ENCODE data around the gene ING2.
"Not testable (repeated sequence)": the region's sequence is repeated elsewhere in the genome, so short reads cannot be mapped to it uniquely, and the experiment has no call there.

The ING2 gene

GRCh38 chr4:183550345-183551093, 45.7 kb downstream of the ING2 start:
- DNase-seq, result no peak

GRCh38 chr4:183552274-183553146, 47.7 kb downstream of the ING2 start:
- DNase-seq, result no peak

DNA sequence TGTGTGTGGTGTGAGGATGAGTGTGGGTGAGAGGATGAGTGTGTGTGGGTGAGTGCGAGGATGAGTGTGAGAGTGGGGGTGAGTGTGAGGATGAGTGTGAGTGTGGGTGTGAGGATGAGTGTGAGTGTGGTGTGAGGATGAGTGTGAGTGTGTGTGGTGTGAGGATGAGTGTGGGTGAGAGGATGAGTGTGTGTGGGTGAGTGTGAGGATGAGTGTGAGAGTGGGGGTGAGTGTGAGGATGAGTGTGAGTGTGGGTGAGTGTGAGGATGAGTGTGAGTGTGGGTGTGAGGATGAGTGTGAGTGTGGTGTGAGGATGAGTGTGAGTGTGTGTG, 48.3 kb downstream of the ING2 start:
- not testable (repeated sequence) for DNase-seq

- no peak for DNase-seq
Observed at GRCh38 chr4:183553601-183554345, 48.9 kb downstream of the ING2 start.

GRCh38 chr4:183554346-183554686, 49.5 kb downstream of the ING2 start:
- DNase-seq, result no peak

DNA sequence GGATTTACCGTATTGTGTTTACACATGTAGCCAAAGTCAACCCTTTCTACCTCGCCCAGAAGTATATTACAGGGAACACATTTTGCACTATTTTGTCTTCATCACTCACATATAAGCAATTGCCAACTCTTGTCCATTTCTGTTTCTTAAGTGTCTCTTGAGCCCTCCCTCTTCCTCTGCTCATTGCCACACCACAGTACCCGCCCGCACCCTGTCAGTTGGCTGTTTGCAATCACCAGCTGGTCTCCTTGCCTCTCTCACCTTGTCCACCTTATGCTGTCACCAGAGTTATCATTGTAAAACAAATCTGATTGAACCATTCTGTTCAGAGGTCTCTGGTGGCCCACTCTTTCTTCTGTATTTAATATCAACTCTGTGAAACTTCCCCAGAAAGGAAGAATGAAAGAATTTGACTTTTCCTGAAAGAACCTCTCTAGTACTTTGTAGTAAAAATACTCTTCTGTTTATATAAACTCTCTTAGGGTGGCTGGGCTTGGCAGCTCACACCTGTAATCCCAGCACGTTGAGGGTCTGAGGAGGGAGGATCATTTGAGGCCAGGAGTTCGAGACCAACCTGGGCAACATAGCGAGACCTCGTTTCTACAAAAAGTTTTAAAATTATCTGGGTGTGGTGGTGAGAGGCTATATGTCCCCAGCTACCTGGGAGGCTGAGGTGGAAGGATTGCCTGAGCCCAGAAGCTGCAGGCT, 50.2 kb downstream of the ING2 start:
- no peak for DNase-seq

- no peak for DNase-seq
Observed at GRCh38 chr4:183556947-183557346, 52.1 kb downstream of the ING2 start.

GRCh38 chr4:183557611-183558010, 52.8 kb downstream of the ING2 start:
- DNase-seq, result no peak

GRCh38 chr4:183558873-183559272, 54.0 kb downstream of the ING2 start:
- no peak for DNase-seq

DNA sequence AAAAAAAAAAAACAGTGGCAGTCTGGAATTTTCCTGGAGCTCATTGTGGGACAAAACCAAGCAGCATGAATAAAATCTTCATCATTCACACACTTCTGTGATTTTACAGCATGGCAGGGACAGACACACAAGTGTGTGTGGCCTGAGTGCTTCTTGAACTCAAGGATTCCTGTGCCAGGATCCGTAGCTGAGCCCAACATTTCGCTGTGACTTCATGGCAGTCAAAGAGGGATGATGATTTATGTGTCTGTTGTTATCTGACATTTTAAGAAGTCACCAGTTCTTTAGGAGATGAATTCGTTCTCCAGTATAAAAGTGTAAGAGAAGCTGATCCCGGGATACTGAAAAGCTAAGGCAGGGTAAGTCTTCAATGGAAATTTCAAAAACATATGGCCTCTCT, 57.0 kb downstream of the ING2 start:
- DNase-seq, result no peak
